Esophagus muscularis mucosa (tissue), 3 donors: Measurements from ENCODE around the gene SLC7A8.

ENCODE experiments used
- POLR2A ChIP-seq: fragments of 450-650 bp; IDR thresholded peaks from one replicate; pipeline ENCODE4 v1.6.1; 2017; ENCODE audit warnings: antibody characterized with exemption, moderate library complexity, mild to moderate bottlenecking, low read depth
- TF ChIP-seq, protein P1 (sequence below), 3 experiments: fragments of 200-600 bp in 2 of 3; fragments of 450-650 bp in 1 of 3; sonication (generic) in 2 of 3; IDR thresholded peaks; one replicate each; pipeline ENCODE4 v1.5.1; 2017 to 2019; ENCODE audit warnings: antibody characterized with exemption in 3 of 3, mild to moderate bottlenecking in 2 of 3, moderate library complexity in 1 of 3

DNA sequence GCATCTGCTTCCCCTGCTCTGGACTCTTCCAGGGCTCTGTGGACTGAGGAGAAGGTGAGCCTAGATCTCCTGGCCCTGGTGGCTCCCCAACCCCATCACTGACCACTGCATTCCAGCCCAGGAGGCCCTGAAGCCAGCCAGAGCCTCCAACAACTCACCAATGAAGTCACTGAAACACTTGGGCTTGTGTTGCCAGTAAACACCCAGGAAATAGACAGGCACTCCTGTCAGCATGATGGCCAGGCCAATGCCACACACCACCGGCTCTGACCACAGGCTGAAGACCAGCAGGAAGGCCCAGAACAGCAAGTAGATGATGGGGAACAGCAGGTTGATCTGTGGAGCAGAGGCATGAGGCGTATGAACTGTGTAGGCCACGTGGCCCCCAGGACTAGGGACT, 55.6 kb downstream of the SLC7A8 start:
- TF ChIP-seq, protein P1, sequence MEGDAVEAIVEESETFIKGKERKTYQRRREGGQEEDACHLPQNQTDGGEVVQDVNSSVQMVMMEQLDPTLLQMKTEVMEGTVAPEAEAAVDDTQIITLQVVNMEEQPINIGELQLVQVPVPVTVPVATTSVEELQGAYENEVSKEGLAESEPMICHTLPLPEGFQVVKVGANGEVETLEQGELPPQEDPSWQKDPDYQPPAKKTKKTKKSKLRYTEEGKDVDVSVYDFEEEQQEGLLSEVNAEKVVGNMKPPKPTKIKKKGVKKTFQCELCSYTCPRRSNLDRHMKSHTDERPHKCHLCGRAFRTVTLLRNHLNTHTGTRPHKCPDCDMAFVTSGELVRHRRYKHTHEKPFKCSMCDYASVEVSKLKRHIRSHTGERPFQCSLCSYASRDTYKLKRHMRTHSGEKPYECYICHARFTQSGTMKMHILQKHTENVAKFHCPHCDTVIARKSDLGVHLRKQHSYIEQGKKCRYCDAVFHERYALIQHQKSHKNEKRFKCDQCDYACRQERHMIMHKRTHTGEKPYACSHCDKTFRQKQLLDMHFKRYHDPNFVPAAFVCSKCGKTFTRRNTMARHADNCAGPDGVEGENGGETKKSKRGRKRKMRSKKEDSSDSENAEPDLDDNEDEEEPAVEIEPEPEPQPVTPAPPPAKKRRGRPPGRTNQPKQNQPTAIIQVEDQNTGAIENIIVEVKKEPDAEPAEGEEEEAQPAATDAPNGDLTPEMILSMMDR (IDR thresholded peaks at IDR 0.05) = no peak
- no peak for TF ChIP-seq POLR2A
